Measurements from ENCODE around the gene MEI1. TPM values are rescaled to one million over a fixed set of nuclear protein-coding genes. Genes with fewer than 3 reads are reported as not detected.
"Not testable (repeated sequence)": the region's sequence is repeated elsewhere in the genome, so short reads cannot be mapped to it uniquely, and the experiment has no call there.

MEI1 gene
- total RNA-seq, 1 donor from 2014 or later: 0.16 TPM

- Mint-ChIP-seq H3K4me3 (no peak overlapping the region), H3K36me3 (ENCODE audit: low read depth) (no peaks in the 10 kb centered on the region), H3K27ac (ENCODE audit: unreplicated experiment) (no peak overlapping the region), H3K9me3 (no peaks in the 10 kb centered on the region), H3K27me3 (ENCODE audit: low read depth) (no peaks in the 10 kb centered on the region), H3K4me1 (no peaks in the 10 kb centered on the region)
- DNase-seq (ENCODE audit: low read depth, low spot score): no peak
- TF ChIP-seq CTCF (conservative IDR thresholded peaks at IDR 0.05): no peak
These were observed 32.3 kb downstream of the MEI1 start for GRCh38 chr22:41731609-41732008.

- TF ChIP-seq CTCF (conservative IDR thresholded peaks at IDR 0.05): no peak
- Mint-ChIP-seq H3K9me3 (no peaks in the 10 kb centered on the region), H3K27me3 (ENCODE audit: low read depth) (no peaks in the 10 kb centered on the region), H3K4me1 (no peaks in the 10 kb centered on the region), H3K36me3 (ENCODE audit: low read depth) (no peaks in the 10 kb centered on the region), H3K4me3 (no peak overlapping the region), H3K27ac (ENCODE audit: unreplicated experiment) (no peak overlapping the region)
- no peak for DNase-seq (ENCODE audit: low read depth, low spot score)
These were observed 32.9 kb downstream of the MEI1 start for GRCh38 chr22:41732096-41732772.

GRCh38 chr22:41733241-41733640 is 33.9 kb downstream of the MEI1 start:
- not testable (repeated sequence) for H3K27me3 Mint-ChIP-seq (ENCODE audit: low read depth); H3K9me3 Mint-ChIP-seq; H3K27ac Mint-ChIP-seq (ENCODE audit: unreplicated experiment); H3K36me3 Mint-ChIP-seq (ENCODE audit: low read depth); DNase-seq (ENCODE audit: low read depth, low spot score); H3K4me3 Mint-ChIP-seq; H3K4me1 Mint-ChIP-seq

- no peak for DNase-seq (ENCODE audit: low read depth, low spot score)
- Mint-ChIP-seq H3K27me3 (ENCODE audit: low read depth) (peaks cover 2% of the 10 kb centered on the region), H3K4me1 (no peaks in the 10 kb centered on the region), H3K36me3 (ENCODE audit: low read depth) (no peaks in the 10 kb centered on the region), H3K9me3 (no peaks in the 10 kb centered on the region), H3K4me3 (no peak overlapping the region), H3K27ac (ENCODE audit: unreplicated experiment) (no peak overlapping the region)
- TF ChIP-seq CTCF (conservative IDR thresholded peaks at IDR 0.05): no peak
These were observed 40.3 kb downstream of the MEI1 start for GRCh38 chr22:41739576-41739975.

- peaks cover 10% of the 10 kb centered on the region for H3K27me3 Mint-ChIP-seq (ENCODE audit: low read depth)
- DNase-seq (ENCODE audit: low read depth, low spot score): no peak
- H3K9me3 Mint-ChIP-seq: no peaks in the 10 kb centered on the region
- H3K4me1 Mint-ChIP-seq: peaks cover 3% of the 10 kb centered on the region
- TF ChIP-seq CTCF (conservative IDR thresholded peaks at IDR 0.05): peak; percentile 12
- H3K36me3 Mint-ChIP-seq (ENCODE audit: low read depth): no peaks in the 10 kb centered on the region
- no peak overlapping the region for H3K4me3 Mint-ChIP-seq
- no peak overlapping the region for H3K27ac Mint-ChIP-seq (ENCODE audit: unreplicated experiment)
These were observed 43.6 kb downstream of the MEI1 start for GRCh38 chr22:41742918-41743317.

GRCh38 chr22:41745968-41746367 is 46.7 kb downstream of the MEI1 start:
- Mint-ChIP-seq H3K4me1 (peaks cover 6% of the 10 kb centered on the region), H3K27ac (ENCODE audit: unreplicated experiment) (no peak overlapping the region), H3K36me3 (ENCODE audit: low read depth) (no peaks in the 10 kb centered on the region), H3K4me3 (no peak overlapping the region), H3K27me3 (ENCODE audit: low read depth) (peaks cover 10% of the 10 kb centered on the region), H3K9me3 (no peaks in the 10 kb centered on the region)
- no peak for TF ChIP-seq CTCF (conservative IDR thresholded peaks at IDR 0.05)
- DNase-seq (ENCODE audit: low read depth, low spot score): no peak
